K562 (cell line): ENCODE data around the gene APP. TPM values are rescaled to one million over a fixed set of nuclear protein-coding genes. Genes with fewer than 3 reads are reported as not detected.

Experiments used
- ATAC-seq: fragments of 200-7000 bp; cut with Tn5 transposase; 3 replicates; pipeline ENCODE4 v1.9.1; 2020; ENCODE audit warnings: moderate library complexity
- BruUV-seq: library from RNA; stranded (reverse); fragments of 400-500 nt; replicated peaks from 2 replicates; lab custom pipeline; 2021; lab: Mats Ljungman, UMichigan
- CTCF ChIA-PET: fragments of 300-600 bp; formaldehyde crosslinking; extraction: SDS; loops from one replicate; lab custom pipeline; 2021; ENCODE audit warnings: low intra/inter-chr PET ratio; lab: Yijun Ruan, JAX
- POLR2A ChIA-PET: fragments of 300-600, 350-650 bp; sonication (Branson Sonifier 250); formaldehyde crosslinking; extraction: SDS; loops from one replicate; lab custom pipeline; 2021; ENCODE audit warnings: antibody characterized with exemption, inconsistent platforms; lab: Yijun Ruan, JAX
- DNase-seq, 4 experiments: peaks; one replicate each; pipeline versions ENCODE4 v3.0.0 to v3.0.0-alpha.2; 2011 to 2018; ENCODE audit warnings: low spot score in 3 of 4, mixed read lengths in 3 of 4; ENCODE audit errors: extremely low read depth in 1 of 4
- FAIRE-seq: peaks from 2 replicates; lab custom pipeline; 2011; peaks lifted over from hg19 to GRCh38; lab: Jason Lieb, UNC
- H2AFZ ChIP-seq: 2 replicates; pipeline ENCODE4 v1.6.0; 2011; ENCODE audit warnings: low read depth, low read length, control low read depth, inconsistent platforms
- H3K27ac ChIP-seq: fragments of 200-600 bp; 3 replicates; pipeline ENCODE4 v1.8.0; 2011; ENCODE audit warnings: low read depth, mild to moderate bottlenecking, control low read depth, inconsistent platforms, low read length, moderate library complexity, mixed read lengths; ENCODE audit errors: extremely low read depth
- H3K27me3 ChIP-seq, 2 experiments: fragments of 300-600 bp in 1 of 2; 2 replicates in 1 of 2; 3 replicates in 1 of 2; pipeline versions ENCODE4 v1.6.0 to v1.8.0; 2011; ENCODE audit warnings: inconsistent platforms in 2 of 2, low read length in 2 of 2, mild to moderate bottlenecking in 1 of 2, mixed read lengths in 1 of 2, moderate library complexity in 1 of 2; ENCODE audit not compliant: control insufficient read depth in 2 of 2, insufficient read depth in 2 of 2
- H3K36me3 ChIP-seq: fragments of 300-600 bp; 3 replicates; pipeline ENCODE4 v1.8.0; 2011; ENCODE audit warnings: mild to moderate bottlenecking, low read length, inconsistent platforms; ENCODE audit not compliant: control insufficient read depth, insufficient read depth
- H3K4me1 ChIP-seq, 2 experiments: fragments of 200-600 bp in 1 of 2; replicated peaks in 1 of 2; 2 replicates in 1 of 2; 3 replicates in 1 of 2; pipeline versions ENCODE4 v1.5.1 to v1.8.0; 2011; ENCODE audit warnings: inconsistent platforms in 2 of 2, low read length in 2 of 2, mild to moderate bottlenecking in 1 of 2, mixed read lengths in 1 of 2, moderate library complexity in 1 of 2; ENCODE audit not compliant: control insufficient read depth in 2 of 2, insufficient read depth in 2 of 2
- H3K4me2 ChIP-seq: 2 replicates; pipeline ENCODE4 v1.6.1; 2011; ENCODE audit warnings: low read length, control low read depth, inconsistent platforms, mixed read lengths; ENCODE audit not compliant: insufficient read depth
- H3K4me3 ChIP-seq: fragments of 200-600 bp; sonication (generic), shearing (Covaris generic); 2 replicates; pipeline ENCODE4 v1.5.1; 2016; ENCODE audit warnings: control low read depth, inconsistent platforms
- H3K79me2 ChIP-seq: fragments of 200-600 bp; 3 replicates; pipeline ENCODE4 v1.8.0; 2011; ENCODE audit warnings: low read length, inconsistent platforms; ENCODE audit not compliant: control insufficient read depth, insufficient read depth
- H3K9ac ChIP-seq, 2 experiments: 2 replicates each; pipeline versions ENCODE4 v1.6.0 to v1.6.1; 2011; ENCODE audit warnings: low read depth in 2 of 2, low read length in 2 of 2, control low read depth in 1 of 2, inconsistent platforms in 1 of 2, mild to moderate bottlenecking in 1 of 2, mixed read lengths in 1 of 2; ENCODE audit not compliant: insufficient read depth in 1 of 2
- H3K9me1 ChIP-seq: one replicate; pipeline ENCODE4 v1.6.0; 2011; ENCODE audit warnings: inconsistent platforms, mild to moderate bottlenecking, low read length, moderate library complexity; ENCODE audit not compliant: control insufficient read depth, insufficient read depth
- H3K9me3 ChIP-seq: replicated peaks from 2 replicates; pipeline ENCODE4 v1.5.1; 2011; ENCODE audit warnings: low read depth, low read length, inconsistent platforms; ENCODE audit not compliant: control insufficient read depth, insufficient read depth
- H4K20me1 ChIP-seq: replicated peaks from 2 replicates; pipeline ENCODE4 v1.6.1; 2011; ENCODE audit warnings: low read length, inconsistent platforms, mixed read lengths; ENCODE audit not compliant: control insufficient read depth, insufficient read depth
- HDAC8 ChIP-seq: fragments of 450-650 bp; IDR thresholded peaks from 2 replicates; pipeline ENCODE4 v1.6.1; 2016; ENCODE audit warnings: mild to moderate bottlenecking, missing genetic modification characterization, moderate library complexity, missing compliant biosample characterization
- RBM25 ChIP-seq: fragments of 200-400 bp; formaldehyde crosslinking; IDR thresholded peaks from 2 replicates; pipeline ENCODE4 v1.6.1; 2018; ENCODE audit warnings: low read length, low read depth, moderate library complexity; ENCODE audit not compliant: severe bottlenecking
- SLC30A9 ChIP-seq: fragments of 250-450 bp; sonication (Bioruptor Pico); IDR thresholded peaks from 2 replicates; pipeline ENCODE4 v1.8.0; 2022; ENCODE audit warnings: mild to moderate bottlenecking, moderate library complexity
- SMAD3 ChIP-seq: fragments of 450-650 bp; formaldehyde crosslinking; conservative IDR thresholded peaks from 2 replicates; pipeline ENCODE4 v1.4.0; 2020; ENCODE audit warnings: mild to moderate bottlenecking
- TFAM ChIP-seq: fragments of 250-450 bp; sonication (Bioruptor Pico); conservative IDR thresholded peaks from 2 replicates; pipeline ENCODE4 v1.5.0; 2021; ENCODE audit warnings: mild to moderate bottlenecking, moderate library complexity
- ZNF175 ChIP-seq: fragments of 200-800 bp; sonication (Bioruptor generic); IDR thresholded peaks from 2 replicates; pipeline ENCODE4 v1.6.1; 2016; ENCODE audit warnings: low read depth, mild to moderate bottlenecking, missing genetic modification characterization, missing compliant biosample characterization
- ZNF507 ChIP-seq: conservative IDR thresholded peaks from 2 replicates; pipeline ENCODE4 v1.6.1; 2017; ENCODE audit warnings: missing genetic modification characterization, missing compliant biosample characterization
- ZSCAN32 ChIP-seq: fragments of 450-650 bp; formaldehyde crosslinking; IDR thresholded peaks from 2 replicates; pipeline ENCODE4 v1.4.0; 2020; ENCODE audit warnings: mild to moderate bottlenecking, moderate library complexity
- ZZZ3 ChIP-seq: fragments of 450-650 bp; IDR thresholded peaks from 2 replicates; pipeline ENCODE4 v1.6.1; 2016; ENCODE audit warnings: antibody characterized with exemption, mild to moderate bottlenecking, moderate library complexity
- WGBS: fragments of 100-300 bp; shearing (Covaris generic); methylation state at CpG from one replicate; pipeline ENCODE4 v1.1.6; 2016; ENCODE audit warnings: low coverage, mixed read lengths; ENCODE audit not compliant: insufficient coverage; ENCODE audit errors: missing lambda C conversion rate; 5-methylcytosine and 5-hydroxymethylcytosine counted together
- in situ Hi-C: fragments of 300-500 bp; cut with MboI; formaldehyde crosslinking; loops from 4 replicates; pipeline ENCODE4 v1.15.0; 2018; ENCODE audit warnings: inconsistent platforms, mixed read lengths
- intact Hi-C: fragments of 100-400 bp; cut with micrococcal nuclease; formaldehyde crosslinking; loops from 2 replicates; pipeline ENCODE4 v1.14.2; 2022
- polyA plus RNA-seq, 8 experiments: library from polyadenylated mRNA; depleted of rRNA in 4 of 8; stranded (reverse) in 5 of 8; unstranded in 3 of 8; fragments of >200 nt; fragmentation: Nextera tagmentation in 2 of 8; fragmentation: Illumina TruSeq in 1 of 8; extraction: Ambion mirVana in 2 of 8; extraction: Trizol in 1 of 8; gene quantifications; 2 replicates each; pipeline versions ENCODE4 v1.2.1 to v1.2.3, GENCODE V29; 2011 to 2014; ENCODE audit warnings: inconsistent platforms in 1 of 8, missing spikeins in 1 of 8
- total RNA-seq, 7 experiments: library from RNA; depleted of rRNA in 6 of 7; stranded (reverse); fragments of >200 nt in 6 of 7; fragmentation: Illumina TruSeq in 2 of 7; extraction: Trizol in 2 of 7; gene quantifications; 2 replicates each; pipeline versions ENCODE4 v1.2.1 to v1.2.3, GENCODE V29; 2011 to 2021; ENCODE audit warnings: low replicate concordance in 1 of 7
- TF ChIP-seq, protein P1 (sequence below): fragments of 450-650 bp; IDR thresholded peaks from 2 replicates; pipeline ENCODE4 v1.6.1; 2017; ENCODE audit warnings: antibody characterized with exemption
- TF ChIP-seq, protein P2 (sequence below), 2 experiments: fragments of 250-450 bp in 1 of 2; fragments of 450-650 bp in 1 of 2; sonication (Bioruptor Pico) in 1 of 2; IDR thresholded peaks; 2 replicates each; pipeline versions ENCODE4 v1.6.1 to v1.8.0; 2016 to 2021; ENCODE audit warnings: mild to moderate bottlenecking in 2 of 2, moderate library complexity in 2 of 2, missing compliant biosample characterization in 1 of 2, missing genetic modification characterization in 1 of 2
- TF ChIP-seq, protein P3 (sequence below): fragments of 450-650 bp; IDR thresholded peaks from 2 replicates; pipeline ENCODE4 v1.6.1; 2018; ENCODE audit not compliant: partially characterized antibody

APP gene
- total and polyA plus RNA-seq, 9 of the 15 experiments (the other 6 are each of a cell fraction or from before 2014, with no cell fraction given), result 0.01 to 1.5 (median 0.16) TPM; not detected in 5

DNA sequence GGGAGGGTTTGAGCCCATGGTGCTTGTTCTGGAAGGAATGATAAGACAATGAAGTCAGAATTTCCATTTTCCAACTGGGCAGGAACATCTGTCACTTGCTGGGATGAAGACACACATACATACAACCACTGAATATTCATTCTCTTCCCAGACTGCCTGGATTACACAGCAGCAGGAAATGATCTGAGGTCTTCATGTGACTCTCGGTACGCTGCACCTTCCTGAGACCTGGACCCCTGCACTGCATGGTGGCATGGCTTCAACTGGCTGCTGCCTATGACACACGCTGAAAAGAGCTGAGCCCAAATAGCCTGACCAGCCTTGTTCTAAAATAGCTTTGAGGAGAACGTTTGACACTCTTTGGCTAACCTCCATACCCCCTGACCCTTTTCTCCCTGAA, 285.2 kb downstream of the APP start:
- Histone ChIP-seq H3K27ac (no peak overlapping the region), H3K27me3 (no peaks in the 10 kb centered on the region), H3K36me3 (no peaks in the 10 kb centered on the region), H3K4me3 (no peak overlapping the region), H3K9ac (no peak overlapping the region), H3K9me1 (no peaks in the 10 kb centered on the region), H3K79me2 (no peaks in the 10 kb centered on the region), H3K4me2 (no peak overlapping the region), H3K4me1 (no peaks in the 10 kb centered on the region), H3K9me3 (no peaks in the 10 kb centered on the region), H2AFZ (no peak overlapping the region), H4K20me1 (no peaks in the 10 kb centered on the region)
- FAIRE-seq, result no peak
- 2% methylated on average over 4 of the region's 4 CpGs for WGBS
- ChIA-PET CTCF (no interaction called here), POLR2A (interaction anchor here (0.6 kb wide), 1 partner anchor 146 kb away, joined by 3 read pairs; no protein-coding TSS in a partner anchor)
- no peak for ATAC-seq
- in situ Hi-C loops, result loop anchor here (25.0 kb wide), 1 partner anchor 827 kb away; no protein-coding TSS in a partner anchor
- BruUV-seq, result no TSS peak
- no peak for DNase-seq
- intact Hi-C loops, result no loop called here
- TF ChIP-seq ZNF507 (tag) (no peak), SLC30A9 (CRISPR knock-in tag) (no peak), SMAD3 (CRISPR knock-in tag) (no peak), TFAM (CRISPR knock-in tag) (no peak), ZZZ3 (no peak), ZNF175 (CRISPR knock-in tag) (no peak), HDAC8 (no peak), RBM25 (no peak), ZSCAN32 (no peak)
- TF ChIP-seq, protein P1, sequence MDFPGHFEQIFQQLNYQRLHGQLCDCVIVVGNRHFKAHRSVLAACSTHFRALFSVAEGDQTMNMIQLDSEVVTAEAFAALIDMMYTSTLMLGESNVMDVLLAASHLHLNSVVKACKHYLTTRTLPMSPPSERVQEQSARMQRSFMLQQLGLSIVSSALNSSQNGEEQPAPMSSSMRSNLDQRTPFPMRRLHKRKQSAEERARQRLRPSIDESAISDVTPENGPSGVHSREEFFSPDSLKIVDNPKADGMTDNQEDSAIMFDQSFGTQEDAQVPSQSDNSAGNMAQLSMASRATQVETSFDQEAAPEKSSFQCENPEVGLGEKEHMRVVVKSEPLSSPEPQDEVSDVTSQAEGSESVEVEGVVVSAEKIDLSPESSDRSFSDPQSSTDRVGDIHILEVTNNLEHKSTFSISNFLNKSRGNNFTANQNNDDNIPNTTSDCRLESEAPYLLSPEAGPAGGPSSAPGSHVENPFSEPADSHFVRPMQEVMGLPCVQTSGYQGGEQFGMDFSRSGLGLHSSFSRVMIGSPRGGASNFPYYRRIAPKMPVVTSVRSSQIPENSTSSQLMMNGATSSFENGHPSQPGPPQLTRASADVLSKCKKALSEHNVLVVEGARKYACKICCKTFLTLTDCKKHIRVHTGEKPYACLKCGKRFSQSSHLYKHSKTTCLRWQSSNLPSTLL, result no peak
- TF ChIP-seq, protein P2, sequence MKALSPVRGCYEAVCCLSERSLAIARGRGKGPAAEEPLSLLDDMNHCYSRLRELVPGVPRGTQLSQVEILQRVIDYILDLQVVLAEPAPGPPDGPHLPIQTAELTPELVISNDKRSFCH (CRISPR knock-in tag; IDR thresholded peaks at IDR 0.05), result no peak
- TF ChIP-seq, protein P2 (tag; IDR thresholded peaks at IDR 0.05), result no peak
- TF ChIP-seq, protein P3, sequence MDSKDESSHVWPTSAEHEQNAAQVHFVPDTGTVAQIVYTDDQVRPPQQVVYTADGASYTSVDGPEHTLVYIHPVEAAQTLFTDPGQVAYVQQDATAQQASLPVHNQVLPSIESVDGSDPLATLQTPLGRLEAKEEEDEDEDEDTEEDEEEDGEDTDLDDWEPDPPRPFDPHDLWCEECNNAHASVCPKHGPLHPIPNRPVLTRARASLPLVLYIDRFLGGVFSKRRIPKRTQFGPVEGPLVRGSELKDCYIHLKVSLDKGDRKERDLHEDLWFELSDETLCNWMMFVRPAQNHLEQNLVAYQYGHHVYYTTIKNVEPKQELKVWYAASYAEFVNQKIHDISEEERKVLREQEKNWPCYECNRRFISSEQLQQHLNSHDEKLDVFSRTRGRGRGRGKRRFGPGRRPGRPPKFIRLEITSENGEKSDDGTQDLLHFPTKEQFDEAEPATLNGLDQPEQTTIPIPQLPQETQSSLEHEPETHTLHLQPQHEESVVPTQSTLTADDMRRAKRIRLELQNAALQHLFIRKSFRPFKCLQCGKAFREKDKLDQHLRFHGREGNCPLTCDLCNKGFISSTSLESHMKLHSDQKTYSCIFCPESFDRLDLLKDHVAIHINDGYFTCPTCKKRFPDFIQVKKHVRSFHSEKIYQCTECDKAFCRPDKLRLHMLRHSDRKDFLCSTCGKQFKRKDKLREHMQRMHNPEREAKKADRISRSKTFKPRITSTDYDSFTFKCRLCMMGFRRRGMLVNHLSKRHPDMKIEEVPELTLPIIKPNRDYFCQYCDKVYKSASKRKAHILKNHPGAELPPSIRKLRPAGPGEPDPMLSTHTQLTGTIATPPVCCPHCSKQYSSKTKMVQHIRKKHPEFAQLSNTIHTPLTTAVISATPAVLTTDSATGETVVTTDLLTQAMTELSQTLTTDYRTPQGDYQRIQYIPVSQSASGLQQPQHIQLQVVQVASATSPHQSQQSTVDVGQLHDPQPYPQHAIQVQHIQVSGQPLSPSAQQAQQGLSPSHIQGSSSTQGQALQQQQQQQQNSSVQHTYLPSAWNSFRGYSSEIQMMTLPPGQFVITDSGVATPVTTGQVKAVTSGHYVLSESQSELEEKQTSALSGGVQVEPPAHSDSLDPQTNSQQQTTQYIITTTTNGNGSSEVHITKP, result no peak
